GM20000 (cell line): ENCODE measurements around the gene AKTIP.

ENCODE experiments used
- DNase-seq: peaks from one replicate; pipeline ENCODE4 v3.0.0; 2012; ENCODE audit warnings: low spot score
- TF ChIP-seq, protein P1 (sequence below): IDR thresholded peaks from 2 replicates; pipeline ENCODE4 v1.5.1; 2012; ENCODE audit warnings: mild to moderate bottlenecking, control low read depth; ENCODE audit errors: extremely low read depth, missing control alignments

Gene AKTIP

DNA sequence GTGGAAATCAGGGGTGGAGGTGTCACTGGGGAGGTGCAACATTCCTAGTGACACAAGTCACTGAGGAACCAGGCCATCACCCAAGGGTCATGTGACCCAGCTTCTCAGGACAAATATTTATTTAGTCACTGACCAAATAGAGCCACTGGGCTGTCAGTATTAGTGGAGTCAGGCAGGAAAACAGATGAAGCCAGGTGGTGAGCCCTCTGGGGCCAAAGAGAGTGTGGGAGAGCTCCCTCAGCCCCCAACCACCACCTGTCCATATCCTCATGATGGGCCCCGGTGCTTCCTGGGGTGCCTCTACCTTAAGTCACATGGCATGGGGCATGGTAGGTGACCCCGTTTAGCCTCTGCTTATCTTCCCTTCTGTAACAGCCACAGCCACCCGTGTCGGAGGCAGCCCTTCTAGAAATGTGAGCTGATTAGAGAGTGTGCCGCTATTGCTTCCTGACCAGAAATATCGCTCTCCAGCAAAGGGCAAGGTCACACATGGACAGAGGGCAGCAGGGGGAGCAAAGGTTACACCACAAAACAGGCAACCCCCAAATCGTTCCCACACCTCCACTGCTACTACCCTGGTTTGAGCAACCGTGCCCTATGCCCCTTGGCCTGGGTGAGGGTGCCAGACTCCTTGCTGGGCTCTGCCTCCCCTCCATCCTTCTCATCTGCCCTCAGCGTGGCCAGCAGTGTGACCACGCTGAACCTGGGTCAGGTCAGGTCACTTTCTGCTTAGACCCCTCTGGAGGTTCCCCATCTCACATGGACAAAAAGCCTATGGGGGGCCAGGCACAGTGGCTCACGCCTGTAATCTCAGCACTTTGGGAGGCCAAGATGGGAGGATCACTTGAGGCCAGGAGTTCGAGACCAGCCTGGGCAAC, 8.6 kb upstream of the AKTIP start:
- no peak for DNase-seq
- TF ChIP-seq, protein P1, sequence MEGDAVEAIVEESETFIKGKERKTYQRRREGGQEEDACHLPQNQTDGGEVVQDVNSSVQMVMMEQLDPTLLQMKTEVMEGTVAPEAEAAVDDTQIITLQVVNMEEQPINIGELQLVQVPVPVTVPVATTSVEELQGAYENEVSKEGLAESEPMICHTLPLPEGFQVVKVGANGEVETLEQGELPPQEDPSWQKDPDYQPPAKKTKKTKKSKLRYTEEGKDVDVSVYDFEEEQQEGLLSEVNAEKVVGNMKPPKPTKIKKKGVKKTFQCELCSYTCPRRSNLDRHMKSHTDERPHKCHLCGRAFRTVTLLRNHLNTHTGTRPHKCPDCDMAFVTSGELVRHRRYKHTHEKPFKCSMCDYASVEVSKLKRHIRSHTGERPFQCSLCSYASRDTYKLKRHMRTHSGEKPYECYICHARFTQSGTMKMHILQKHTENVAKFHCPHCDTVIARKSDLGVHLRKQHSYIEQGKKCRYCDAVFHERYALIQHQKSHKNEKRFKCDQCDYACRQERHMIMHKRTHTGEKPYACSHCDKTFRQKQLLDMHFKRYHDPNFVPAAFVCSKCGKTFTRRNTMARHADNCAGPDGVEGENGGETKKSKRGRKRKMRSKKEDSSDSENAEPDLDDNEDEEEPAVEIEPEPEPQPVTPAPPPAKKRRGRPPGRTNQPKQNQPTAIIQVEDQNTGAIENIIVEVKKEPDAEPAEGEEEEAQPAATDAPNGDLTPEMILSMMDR = no peak

DNA sequence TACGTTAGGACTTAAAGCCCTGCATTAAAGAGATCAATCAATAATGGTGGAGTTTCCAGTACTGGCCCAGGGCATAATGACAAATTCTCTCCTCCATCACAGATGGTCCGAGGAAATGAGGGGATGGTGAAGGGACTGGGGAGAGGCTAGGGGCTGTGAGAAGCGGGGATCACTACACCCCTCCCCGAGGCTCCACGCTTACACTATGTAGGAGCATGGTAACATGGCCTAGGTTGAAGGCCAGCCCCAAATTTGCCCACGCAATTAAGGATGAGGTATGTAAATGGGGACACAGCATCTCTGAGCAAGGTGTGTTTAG, 8.0 kb upstream of the AKTIP start:
- TF ChIP-seq, protein P1 = no peak
- no peak for DNase-seq

DNA sequence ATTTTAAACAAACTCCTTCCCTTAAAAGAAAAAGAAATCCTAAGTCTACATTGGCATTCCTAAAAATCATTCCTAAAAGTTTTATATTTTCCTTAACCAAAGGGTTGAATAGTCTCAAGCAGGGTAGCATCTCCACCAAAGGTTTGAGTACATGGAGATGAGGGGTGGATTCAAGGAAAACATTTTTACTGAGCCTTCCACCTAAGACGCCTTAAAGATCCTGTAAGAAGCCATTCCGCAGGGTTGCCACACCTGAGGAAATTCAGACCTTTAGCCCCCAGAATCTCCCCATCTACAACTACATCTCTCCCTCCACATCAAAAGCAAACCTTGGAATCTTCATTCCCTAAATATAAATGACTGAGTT, 7.7 kb upstream of the AKTIP start:
- TF ChIP-seq, protein P1 = no peak
- DNase-seq = no peak

DNA sequence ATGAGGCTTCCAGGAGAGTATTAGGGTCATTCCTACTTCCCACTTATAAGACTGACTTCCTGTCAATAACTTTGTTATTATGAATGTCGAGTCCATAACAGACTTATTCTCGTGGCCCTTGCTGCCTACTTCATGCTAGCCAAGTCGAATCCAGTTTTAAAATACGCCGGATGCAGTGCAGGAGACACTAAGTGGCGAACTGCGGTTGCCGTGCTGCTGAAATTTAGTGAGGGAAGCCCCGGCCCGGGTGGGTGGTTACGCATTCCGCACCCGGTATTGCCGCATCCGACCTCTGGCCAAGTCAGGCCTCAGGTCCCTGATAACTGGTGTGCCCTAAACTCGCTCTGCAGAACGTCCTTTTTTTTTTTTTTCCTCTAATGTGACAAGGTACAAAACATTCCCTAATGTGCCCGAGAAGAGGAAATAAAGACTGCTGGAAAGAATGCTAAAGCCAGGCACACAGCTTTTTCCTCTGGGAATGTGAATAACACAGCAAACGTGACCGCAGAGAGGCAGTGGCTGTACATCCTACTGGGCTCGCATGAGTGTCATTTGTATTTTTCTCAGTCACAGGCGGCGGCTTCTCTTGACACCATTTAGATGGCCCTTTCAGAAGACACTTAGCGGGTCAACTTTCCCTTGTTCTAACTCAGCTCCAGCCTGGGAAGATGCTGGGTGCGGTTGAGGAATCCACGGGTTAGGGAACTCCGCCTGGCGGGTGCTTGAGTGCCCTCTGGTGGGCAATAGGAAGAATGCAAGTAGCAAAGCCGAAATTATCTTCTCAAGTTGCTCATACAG, 7.1 kb upstream of the AKTIP start:
- TF ChIP-seq, protein P1 = peak; percentile 83
- peak; percentile 59 for DNase-seq

DNA sequence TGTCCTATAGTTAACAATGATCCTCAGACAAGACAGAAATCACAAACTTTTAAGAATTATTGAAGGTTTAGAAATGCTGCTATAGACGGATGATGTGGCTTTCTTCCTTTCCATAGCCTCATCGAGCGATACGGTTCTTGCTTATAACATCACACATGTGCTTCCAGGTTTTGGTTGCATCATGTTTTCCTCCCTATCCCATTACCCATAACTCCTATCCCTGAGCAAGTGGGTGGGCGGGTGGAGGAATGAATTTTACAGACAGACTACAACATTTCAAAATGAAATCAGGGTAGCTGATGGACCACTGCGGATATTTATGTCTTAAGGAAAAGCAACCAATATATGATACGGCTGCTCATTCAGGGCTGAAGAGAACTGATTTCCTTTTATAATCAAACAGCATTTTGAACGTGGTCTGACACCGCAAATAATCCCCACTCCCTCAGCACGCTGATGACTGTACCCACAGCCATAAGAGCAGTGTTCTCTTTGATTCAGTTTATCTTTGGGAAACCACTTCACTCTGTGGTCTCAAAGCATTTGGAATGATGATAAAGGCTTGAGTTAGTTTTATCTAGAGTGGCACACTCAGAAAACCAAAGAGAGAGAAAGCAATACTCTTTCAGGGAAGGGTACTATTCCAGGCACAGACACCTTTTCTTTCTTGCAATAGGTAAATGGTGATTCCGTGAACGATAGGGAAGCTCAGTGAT, 4.6 kb upstream of the AKTIP start:
- no peak for DNase-seq
- TF ChIP-seq, protein P1 = no peak

DNA sequence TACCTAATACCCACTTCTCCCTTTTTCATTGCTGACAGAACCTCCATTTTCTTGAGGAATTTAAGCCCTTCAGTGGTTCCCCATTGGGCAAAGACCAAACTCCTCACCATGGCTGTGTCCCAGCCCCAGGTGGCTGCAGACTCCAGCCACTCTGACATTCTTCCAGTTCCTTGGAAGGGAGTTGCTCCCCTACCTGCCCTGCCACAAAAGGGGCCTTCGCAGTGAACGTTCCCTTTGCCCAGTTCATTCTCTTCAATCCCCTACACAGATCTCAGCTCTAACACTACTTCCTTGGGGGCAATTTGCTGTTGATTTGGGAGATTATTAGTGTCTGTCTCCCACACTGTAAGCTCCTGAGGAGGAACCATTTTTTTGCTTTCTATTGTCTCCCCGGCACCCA, 3.2 kb upstream of the AKTIP start:
- no peak for DNase-seq
- TF ChIP-seq, protein P1 = no peak

DNA sequence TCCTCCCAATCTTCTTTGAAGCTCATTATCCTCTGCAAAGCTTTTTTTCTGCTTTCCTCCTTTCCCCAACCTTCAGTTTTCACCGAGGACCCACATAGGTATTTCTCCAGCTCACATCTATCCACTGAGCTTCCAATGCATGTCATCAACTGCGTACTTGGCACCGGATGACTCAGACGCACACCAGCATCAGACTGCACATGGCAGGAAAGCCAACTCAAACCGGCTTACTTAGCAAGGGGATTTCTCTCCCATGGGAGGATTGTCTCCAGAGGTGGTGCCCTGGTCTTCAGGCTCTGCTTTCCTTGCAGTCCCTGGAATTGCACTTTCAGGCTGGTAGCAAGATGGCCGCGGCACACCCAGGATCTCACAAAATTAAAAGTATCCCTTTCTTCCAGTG, 1.7 kb upstream of the AKTIP start:
- TF ChIP-seq, protein P1 = no peak
- DNase-seq = no peak
